Measurements from ENCODE around the gene DOP1B.
A peak's percentile ranks its signal among the peaks of the same experiment; 100 is the strongest.
"Not testable (repeated sequence)": the region's sequence is repeated elsewhere in the genome, so short reads cannot be mapped to it uniquely, and the experiment has no call there.

DOP1B gene

DNA sequence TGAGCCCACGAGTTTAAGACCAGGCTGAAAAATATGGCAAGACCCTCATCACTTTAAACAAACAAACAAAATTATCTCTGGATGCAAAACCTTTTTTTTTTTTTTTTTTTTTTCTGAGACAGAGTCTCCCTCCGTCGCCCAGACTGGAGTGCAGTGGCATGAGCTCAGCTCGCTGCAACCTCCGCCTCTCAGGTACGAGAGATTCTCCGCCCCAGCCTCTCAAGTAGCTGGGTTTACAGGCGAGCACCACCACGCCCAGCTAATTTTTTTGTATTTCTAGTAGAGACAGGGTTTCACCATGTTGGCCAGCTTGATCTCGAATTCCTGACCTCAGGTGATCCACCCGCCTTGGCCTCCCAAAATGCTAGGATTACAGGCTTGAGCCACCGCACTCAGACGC lies 16.8 kb upstream of the DOP1B start:
- not testable (repeated sequence) for DNase-seq (ENCODE audit: low read depth)

DNA sequence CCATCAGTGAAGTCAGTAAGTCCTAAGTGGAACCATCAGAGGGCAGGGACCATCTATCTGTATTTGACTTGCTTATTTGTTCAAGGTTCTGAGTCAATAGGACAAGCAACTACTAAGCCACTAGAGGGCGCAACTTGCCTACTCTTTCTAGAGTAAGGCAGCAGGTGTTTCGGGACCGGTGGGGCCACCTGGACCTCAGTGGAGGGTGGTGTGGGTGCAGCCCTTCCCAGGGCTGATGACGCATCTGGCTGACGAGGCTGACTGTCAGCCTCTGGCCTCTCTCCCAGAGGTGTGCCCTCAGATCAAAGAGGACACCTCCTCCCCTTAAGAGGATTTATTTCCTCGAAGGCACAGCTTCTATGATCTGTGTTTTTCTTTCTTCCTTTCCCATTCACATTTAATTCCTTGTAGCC lies 15.1 kb upstream of the DOP1B start:
- DNase-seq (ENCODE audit: low read depth): peak; percentile 52

DNA sequence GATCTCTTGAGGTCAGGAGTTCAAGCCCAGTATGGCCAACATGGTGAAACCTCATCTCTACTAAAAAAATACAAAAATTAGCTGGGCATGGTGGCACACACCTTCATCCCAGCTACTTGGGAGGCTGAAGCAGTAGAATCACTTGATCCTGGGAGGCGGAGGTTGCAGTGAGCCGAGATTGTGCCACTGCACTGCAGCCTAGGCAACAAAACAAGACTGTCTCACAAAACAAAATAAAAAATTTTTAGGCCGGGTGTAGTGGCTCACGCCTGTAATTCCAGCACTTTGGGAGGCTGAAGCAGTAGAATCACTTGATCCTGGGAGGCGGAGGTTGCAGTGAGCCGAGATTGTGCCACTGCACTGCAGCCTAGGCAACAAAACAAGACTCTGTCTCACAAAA lies 12.4 kb upstream of the DOP1B start:
- not testable (repeated sequence) for DNase-seq (ENCODE audit: low read depth)

DNA sequence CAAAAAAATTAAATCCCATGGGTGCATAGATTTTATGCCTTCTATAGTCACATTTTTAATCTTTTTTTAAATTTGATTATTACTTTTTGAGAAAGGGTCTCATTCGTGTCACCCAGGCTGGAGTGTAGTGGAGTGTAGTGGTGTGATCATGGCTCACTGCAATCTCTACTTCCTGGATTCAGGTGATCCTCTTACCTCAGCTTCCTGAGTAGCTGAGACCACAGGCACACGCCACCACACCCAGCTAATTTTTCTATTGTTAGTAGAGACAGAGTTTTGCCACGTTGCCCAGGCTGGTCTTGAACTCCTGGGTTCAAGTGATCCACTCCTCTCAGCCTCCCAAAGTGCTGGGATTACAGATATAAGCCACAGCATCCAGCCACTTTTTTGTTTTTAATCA lies 11.4 kb upstream of the DOP1B start:
- DNase-seq (ENCODE audit: low read depth): no peak

- no peak for DNase-seq (ENCODE audit: low read depth)
These were observed 8.7 kb upstream of the DOP1B start for GRCh38 chr21:36147911-36148310.

- DNase-seq (ENCODE audit: low read depth): no peak
These were observed 7.7 kb upstream of the DOP1B start for GRCh38 chr21:36148886-36149285.

DNA sequence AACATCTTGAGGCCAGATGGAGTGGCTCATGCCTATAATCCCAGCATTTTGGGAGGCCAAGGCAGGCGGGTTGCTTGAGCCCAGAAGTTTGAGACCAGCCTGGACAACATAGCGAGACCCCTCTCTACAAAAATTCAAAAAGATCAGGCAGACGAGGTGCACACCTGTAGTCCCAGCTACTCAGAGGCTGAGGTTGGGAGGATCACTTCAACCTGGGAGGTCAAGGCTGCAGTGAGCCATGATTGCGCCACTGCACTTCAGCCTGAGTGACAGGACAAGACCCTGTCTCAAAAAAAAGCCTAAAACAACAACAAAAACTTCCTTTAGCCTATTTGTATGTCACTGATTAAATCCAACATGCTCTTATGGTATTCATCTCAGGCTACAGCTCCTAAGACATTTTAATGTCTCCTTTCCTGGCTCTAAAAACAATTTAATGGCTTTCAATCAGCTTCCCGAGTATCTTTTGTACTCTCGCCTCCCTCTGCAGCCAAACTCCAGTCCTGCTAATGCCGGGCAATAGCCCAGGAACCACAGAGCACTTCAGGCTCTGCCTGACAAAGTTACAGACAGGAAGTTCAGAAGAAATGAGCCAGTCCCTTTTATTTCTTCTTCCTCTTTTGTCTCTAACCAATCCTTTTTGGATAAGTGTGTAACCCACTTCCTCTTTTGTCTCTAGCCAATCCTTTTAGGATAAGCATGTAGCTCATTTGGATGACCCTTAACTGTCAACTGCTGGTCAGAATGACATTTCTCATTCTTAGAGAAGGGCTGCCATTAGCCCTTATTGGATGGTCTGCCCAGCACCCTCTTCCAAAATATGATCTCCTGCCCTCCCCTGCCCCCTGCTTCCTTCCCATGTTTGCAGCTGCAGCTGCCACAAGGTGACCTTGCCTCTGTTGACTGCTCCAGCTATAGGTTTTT lies 6.6 kb upstream of the DOP1B start:
- DNase-seq (ENCODE audit: low read depth): no peak

- no peak for DNase-seq (ENCODE audit: low read depth)
These were observed 853 bp upstream of the DOP1B start for GRCh38 chr21:36155603-36156338.

DNA sequence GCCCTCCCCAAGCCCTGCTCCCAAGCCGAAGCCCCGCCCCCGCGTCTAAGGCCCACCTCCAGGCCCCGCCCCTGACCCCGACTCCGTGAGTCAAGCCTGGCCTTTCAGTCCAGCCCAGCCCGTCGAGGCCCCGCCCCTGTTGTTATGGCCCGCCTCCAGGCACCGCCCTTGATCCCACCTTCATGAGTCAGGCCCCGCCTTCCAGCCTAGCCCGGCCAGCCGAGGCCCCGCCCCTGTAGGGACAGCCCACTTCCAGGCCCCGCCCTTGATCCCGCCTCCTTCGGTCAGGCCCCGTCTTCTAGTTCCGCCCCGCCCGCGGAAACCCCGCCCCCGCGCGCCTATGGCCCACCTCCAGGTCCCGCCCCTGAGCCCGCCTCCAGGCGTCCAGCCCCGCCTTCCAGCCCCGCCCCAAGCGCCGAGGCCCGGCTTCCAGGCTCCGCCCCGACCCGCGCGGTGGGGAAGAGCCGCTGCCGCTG lies 247 bp upstream of the DOP1B start:
- DNase-seq (ENCODE audit: low read depth): peak; percentile 100

DNA sequence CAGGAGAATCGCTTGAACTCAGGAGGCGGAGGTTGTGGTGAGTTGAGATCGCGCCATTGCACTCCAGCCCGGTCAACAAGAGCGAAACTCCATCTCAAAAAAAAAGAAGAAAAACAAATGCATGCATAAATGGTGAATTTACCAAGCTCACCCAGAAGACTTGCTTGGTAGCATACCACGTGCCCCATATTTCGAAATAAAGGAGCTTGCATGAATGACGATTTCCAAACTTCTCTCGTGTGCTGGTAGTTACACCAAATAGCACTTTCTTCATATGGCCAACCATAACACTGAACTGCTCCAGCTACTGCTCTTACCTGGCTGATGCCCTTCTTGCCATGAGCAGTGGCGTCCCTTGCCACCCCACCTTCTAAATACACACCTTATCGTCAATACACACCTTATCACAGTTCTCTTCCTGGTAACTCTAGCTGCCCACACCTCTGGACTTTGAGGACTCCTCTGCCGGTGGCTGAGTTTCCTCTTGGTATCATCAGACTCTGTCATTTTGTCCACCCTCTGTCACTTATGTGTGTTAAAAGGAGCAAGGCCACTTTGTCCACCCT lies 2.8 kb downstream of the DOP1B start:
- DNase-seq (ENCODE audit: low read depth): no peak

GRCh38 chr21:36160850-36161178 lies 4.2 kb downstream of the DOP1B start:
- no peak for DNase-seq (ENCODE audit: low read depth)

DNA sequence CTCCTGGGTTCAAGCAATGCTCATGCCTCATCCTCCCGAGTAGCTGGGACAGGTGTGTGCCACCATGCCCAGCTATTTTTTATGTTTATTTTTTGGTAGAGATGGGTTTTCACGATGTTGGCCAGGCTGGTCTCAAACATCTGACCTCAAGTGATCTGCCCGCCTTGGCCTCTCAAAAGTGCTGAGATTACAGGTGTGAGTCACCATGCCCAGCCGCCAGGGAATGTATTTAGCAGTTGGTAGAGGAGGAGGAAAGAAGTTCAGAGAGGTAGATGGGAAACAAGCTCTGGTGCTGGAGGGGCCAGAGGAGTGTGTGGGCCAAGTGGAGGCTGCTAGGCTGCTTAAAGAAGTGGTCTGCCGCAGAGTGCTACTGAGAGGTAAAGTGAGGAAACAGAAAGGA lies 6.0 kb downstream of the DOP1B start:
- no peak for DNase-seq (ENCODE audit: low read depth)

- no peak for DNase-seq (ENCODE audit: low read depth)
These were observed 7.4 kb downstream of the DOP1B start for GRCh38 chr21:36163750-36164741.

DNA sequence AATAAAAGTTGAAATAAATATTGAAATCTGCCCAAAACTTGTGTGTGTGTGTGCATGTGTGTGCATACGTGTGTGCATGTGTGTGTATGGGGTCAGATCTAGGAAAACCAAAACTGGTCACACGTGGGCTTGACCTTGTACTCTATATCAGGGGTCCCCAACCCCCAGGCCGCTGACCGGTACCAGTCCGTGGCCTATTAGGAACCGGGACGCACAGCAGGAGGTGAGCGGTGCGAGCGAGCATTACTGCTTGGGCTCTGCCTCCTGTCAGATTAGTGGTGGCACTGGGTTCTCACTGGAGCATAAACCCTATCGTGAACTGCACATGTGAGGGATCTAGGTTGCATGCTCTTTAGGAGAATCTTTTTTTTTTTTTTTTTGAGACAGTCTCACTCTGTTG lies 8.7 kb downstream of the DOP1B start:
- no peak for DNase-seq (ENCODE audit: low read depth)

GRCh38 chr21:36166705-36167104 lies 10.1 kb downstream of the DOP1B start:
- DNase-seq (ENCODE audit: low read depth): no peak

- no peak for DNase-seq (ENCODE audit: low read depth)
These were observed 10.9 kb downstream of the DOP1B start for GRCh38 chr21:36167541-36167940.

DNA sequence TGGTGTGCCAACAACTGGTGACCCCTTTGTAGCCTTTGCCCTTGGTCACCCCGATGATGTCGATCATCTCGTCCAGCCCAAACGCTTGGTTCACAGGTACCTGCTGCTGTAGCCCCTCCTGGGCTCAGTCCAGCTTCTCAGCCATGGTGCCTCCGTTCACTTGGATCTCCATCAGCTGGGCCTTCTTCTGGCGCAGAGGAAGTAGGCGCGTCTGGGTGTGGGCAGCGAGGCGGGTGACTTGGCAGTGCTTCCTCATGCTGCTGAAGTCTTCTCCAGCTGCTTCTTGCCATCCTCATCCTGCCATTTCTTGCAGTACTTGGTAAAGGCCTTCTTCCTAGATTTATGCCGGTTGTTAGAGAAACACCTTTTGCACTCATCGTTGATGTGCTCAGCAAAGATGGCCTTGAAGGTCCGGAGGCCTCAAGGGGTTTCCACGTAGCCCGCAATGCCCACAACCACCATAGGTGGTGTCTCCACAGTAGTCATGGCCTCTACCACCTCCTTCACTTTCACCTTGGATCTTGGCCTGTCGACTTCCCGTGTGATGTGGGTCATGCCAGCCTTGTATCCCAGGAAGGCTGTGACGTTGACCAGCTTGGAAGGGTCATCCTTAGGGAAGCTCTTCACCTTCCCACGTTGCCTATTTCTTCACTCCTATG lies 13.0 kb downstream of the DOP1B start:
- DNase-seq (ENCODE audit: low read depth): no peak

DNA sequence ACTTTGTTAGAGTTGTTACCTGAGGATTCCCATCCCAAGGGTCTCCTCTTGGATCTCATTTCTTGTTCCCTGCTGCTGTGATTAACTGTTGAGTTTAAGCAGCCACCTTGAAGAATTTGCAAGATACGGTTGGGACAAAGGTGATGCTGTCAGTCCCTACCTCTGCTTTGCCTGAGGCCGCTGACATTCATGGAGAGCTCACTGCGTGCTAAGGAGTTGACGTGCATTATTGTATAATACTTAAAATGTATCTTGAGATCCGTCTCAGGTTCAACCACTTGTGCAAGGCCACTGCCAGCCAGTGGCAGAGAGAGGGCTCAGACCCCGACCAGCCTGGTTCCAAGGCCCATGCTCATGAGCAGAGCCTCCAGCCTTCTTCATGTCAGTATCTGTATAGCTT lies 14.2 kb downstream of the DOP1B start:
- DNase-seq (ENCODE audit: low read depth): no peak

DNA sequence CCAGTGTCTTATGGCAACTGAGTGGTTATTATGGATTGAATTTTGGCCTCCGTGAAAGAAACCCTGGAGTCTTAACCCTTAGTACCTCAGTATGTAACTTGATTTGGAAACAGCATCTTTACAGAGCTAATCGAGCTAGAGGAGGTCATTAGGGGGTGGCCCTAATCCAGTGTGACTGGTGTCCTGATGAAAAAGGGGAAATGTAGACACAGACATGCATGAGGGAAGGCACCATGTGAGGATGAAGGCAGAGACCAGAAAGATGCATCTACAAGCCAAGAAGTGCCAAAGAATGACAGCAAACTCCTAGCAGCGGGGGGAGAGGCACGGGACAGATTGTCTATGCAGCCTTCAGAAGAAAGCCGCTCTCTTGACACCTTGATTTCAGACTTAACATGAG lies 14.7 kb downstream of the DOP1B start:
- DNase-seq (ENCODE audit: low read depth): no peak

DNA sequence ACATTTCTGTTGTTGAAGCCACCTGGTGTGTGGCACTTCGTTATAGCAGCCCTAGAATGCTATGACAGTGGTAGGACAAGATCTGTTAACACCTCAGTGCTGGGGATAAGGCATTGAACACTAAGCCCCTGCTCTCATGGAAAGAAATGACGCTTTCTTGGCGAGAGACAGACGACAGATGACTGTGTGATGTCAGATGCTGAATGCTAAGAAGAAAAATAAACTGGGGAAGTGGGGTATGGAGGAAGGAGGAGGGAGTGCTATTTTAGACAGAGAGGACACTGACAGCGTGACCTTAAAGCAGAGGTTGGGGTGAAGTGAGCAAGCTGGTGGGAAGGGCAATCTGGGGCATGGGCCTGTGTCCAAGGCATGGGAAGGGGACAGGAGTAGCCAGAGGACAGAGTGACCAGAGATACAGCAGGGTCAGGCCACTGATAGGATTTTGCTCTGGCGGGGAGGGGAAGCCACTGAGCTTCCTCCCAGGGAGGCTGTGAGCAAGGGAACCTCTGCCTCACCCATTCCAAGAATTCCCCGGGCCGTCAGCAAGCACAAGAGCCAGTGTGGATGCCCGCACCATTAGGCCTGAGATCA lies 15.2 kb downstream of the DOP1B start:
- no peak for DNase-seq (ENCODE audit: low read depth)

GRCh38 chr21:36174780-36175179 lies 18.2 kb downstream of the DOP1B start:
- no peak for DNase-seq (ENCODE audit: low read depth)

Measured in stimulated activated CD8-positive, alpha-beta memory T cell treated with anti-CD3 and anti-CD28 coated beads, Interleukin-4, amount 100 ng/mL, for 24 hours (primary cell).